GM19328 (cell line): ENCODE data around the gene OR51G1.

Experiments
- ATAC-seq: cut with Tn5 transposase; IDR thresholded peaks from one replicate; pipeline ENCODE4 v1.9.1; 2021; ENCODE audit warnings: mild to moderate bottlenecking, moderate library complexity; ENCODE audit not compliant: unreplicated experiment

The OR51G1 gene

DNA sequence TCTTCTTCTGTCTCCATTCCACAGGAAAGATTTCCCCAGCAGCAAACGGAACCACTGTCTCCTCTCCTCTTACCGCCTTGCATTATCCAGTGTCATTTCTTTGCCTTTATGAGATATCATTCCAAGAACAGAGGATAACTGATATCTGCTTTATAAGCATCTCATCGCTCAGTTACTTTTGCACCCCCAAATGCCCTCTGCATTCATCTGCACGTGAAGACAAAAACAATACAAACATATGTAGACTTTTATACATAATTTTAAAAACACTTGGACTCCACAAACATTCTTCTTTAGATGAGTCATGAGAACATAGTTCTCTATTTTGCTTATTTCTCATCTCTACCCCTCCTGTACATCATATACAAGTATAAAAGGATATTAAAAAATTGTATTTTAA, 43.0 kb downstream of the OR51G1 start:
- ATAC-seq = no peak
